WI38 (cell line): ENCODE data around the gene AREL1.

Experiments used
- H3K4me3 ChIP-seq: 2 replicates; pipeline ENCODE4 v1.5.1; 2011; ENCODE audit warnings: low read depth, mild to moderate bottlenecking, control low read depth, low read length
- CTCF ChIP-seq: IDR thresholded peaks from 2 replicates; pipeline ENCODE4 v1.5.1; 2012; ENCODE audit warnings: low read depth, mild to moderate bottlenecking, control low read depth, low read length

Gene AREL1

GRCh38 chr14:74621556-74621955, 91.3 kb downstream of the AREL1 start:
- no peak overlapping the region for H3K4me3 ChIP-seq
- no peak for TF ChIP-seq CTCF

- no peak for TF ChIP-seq CTCF
- no peak overlapping the region for H3K4me3 ChIP-seq
These were observed 92.0 kb downstream of the AREL1 start for GRCh38 chr14:74620923-74621322.

GRCh38 chr14:74620497-74620921, 92.4 kb downstream of the AREL1 start:
- TF ChIP-seq CTCF, result no peak
- H3K4me3 ChIP-seq, result no peak overlapping the region

- TF ChIP-seq CTCF, result no peak
- no peak overlapping the region for H3K4me3 ChIP-seq
These were observed 93.2 kb downstream of the AREL1 start for GRCh38 chr14:74619672-74620131.

- no peak overlapping the region for H3K4me3 ChIP-seq
- TF ChIP-seq CTCF, result no peak
These were observed 94.6 kb downstream of the AREL1 start for GRCh38 chr14:74618078-74618952.

GRCh38 chr14:74616996-74617700, 95.7 kb downstream of the AREL1 start:
- H3K4me3 ChIP-seq, result no peak overlapping the region
- no peak for TF ChIP-seq CTCF

- 0 out of 2 replicates have a peak overlapping the region, but pooled peaks have one; percentile 3 for H3K4me3 ChIP-seq
- TF ChIP-seq CTCF, result no peak
These were observed 96.4 kb downstream of the AREL1 start for GRCh38 chr14:74616507-74616906.
